HG02610 (cell line): ENCODE results near the gene NLRP3.
"Not testable (repeated sequence)": the region's sequence is repeated elsewhere in the genome, so short reads cannot be mapped to it uniquely, and the experiment has no call there.

Source experiments
- ATAC-seq: cut with Tn5 transposase; IDR thresholded peaks from one replicate; pipeline ENCODE4 v1.9.1; 2021; ENCODE audit warnings: mild to moderate bottlenecking, moderate library complexity; ENCODE audit not compliant: unreplicated experiment

The NLRP3 gene

GRCh38 chr1:247415423-247416361, at the start of gene NLRP3:
NLRP3 (plus strand) TSS chr1:247416173; CDS start chr1:247418801, 2,628 bp downstream.
- ATAC-seq = peak; percentile 36

- ATAC-seq = not testable (repeated sequence)
Measured at GRCh38 chr1:247366345-247366744, 49.6 kb upstream of the NLRP3 start.

- ATAC-seq = no peak
Measured at GRCh38 chr1:247366926-247367645, 48.9 kb upstream of the NLRP3 start.

- no peak for ATAC-seq
Measured at GRCh38 chr1:247367786-247368422, 48.1 kb upstream of the NLRP3 start.

GRCh38 chr1:247368490-247369145, 47.4 kb upstream of the NLRP3 start:
- no peak for ATAC-seq

GRCh38 chr1:247370786-247371732, 44.9 kb upstream of the NLRP3 start:
- ATAC-seq = no peak

DNA sequence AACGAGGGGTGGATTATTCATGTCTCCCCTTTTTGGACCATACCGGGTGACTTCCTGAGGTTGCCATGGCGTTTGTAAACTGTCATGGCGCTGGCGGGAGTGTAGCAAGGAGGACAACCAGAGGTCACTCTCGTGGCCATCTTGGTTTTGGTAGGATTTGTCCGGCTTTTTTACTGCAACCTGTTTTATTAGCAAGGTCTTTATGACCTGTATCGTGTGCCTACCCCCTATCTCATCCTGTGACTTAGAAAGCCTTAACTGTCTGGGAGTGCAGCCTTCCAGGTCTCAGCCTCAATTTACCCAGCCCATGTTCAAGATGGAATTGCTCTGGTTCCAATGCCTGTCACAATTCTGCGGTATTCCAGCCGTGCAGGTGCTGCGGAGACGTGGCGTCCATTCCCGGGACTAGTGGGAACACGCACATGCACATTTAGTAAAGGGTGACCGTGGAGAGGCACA, 44.1 kb upstream of the NLRP3 start:
- no peak for ATAC-seq

- ATAC-seq = no peak
Measured at GRCh38 chr1:247373721-247374141, 42.2 kb upstream of the NLRP3 start.

GRCh38 chr1:247374651-247375334, 41.2 kb upstream of the NLRP3 start:
- not testable (repeated sequence) for ATAC-seq

GRCh38 chr1:247375747-247376146, 40.2 kb upstream of the NLRP3 start:
- no peak for ATAC-seq

DNA sequence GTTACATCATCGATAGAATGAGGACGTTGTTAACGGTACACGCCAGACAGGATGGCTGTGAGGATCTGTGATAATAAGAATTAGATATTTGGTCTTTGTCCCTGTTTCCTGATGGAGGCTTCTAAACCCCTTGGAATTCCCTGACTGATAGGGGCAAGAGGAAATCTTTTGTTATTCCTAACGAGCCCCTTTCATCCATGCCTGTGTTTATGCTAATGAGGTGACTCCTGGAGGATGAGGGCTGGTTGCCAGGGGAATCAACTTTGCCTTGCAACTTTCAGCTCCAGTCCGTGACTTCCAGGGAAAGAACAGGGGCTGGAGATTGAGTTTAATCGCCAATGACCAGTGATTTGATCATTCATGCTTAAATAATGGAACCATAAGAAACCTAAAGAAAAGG, 39.3 kb upstream of the NLRP3 start:
- ATAC-seq = no peak

GRCh38 chr1:247377656-247378055, 38.3 kb upstream of the NLRP3 start:
- not testable (repeated sequence) for ATAC-seq

DNA sequence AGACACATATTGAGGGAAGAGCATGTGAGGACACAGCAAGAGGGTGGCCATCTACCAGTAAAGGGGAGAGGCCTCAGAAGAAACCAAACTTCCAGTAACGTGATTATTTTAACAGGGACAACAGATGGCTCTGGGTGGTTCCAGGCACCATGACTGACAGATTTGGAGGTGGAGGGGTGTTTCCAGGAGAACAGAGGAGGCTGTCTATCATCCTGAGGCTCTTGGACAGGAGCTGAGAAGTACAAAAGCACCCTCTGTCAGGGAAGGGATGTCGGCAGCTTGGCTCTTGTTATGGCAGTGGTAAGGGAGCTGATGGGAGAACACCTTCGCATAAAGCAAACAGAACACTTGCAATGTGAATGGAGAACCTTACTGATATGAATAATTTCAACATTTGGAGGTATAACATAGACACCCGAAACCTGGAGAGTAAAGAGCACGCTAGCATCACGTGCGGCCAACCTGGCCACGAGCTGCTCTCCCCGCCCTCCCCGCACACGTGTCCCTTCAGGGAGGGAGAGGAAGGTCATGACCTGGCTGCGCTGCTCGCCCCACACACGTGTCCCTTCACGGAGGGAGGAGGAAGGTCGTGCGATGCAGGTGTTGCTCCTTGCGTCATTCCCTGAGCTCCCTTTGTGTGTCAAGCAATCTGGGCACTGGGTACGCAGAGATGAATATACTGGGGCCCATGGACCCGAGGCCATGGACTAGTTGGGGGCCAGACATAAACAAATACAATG, 37.5 kb upstream of the NLRP3 start:
- ATAC-seq = no peak

- no peak for ATAC-seq
Measured at GRCh38 chr1:247385283-247385682, 30.7 kb upstream of the NLRP3 start.

GRCh38 chr1:247386217-247386616, 29.8 kb upstream of the NLRP3 start:
- peak; percentile 31 for ATAC-seq

GRCh38 chr1:247386687-247387086, 29.3 kb upstream of the NLRP3 start:
- ATAC-seq = no peak

DNA sequence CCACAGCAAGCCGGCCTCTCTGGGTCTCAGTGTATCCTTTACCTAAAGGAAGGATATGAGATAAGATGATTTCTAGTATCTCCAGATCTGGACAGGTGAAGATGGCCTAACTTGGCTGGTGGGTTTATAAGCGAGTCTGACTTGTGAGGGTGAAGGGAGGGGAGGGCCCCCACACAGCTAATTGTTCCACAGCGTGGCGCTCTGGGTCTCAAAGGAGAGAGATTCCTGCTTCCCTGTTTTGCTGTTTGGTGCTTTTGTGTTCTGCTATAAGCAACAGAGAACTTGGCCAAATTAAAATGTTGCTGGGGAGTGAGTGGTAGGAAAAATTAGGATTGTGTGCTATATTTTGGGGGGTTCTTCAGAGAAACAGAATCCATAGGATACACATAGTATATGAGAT, 28.9 kb upstream of the NLRP3 start:
- no peak for ATAC-seq

DNA sequence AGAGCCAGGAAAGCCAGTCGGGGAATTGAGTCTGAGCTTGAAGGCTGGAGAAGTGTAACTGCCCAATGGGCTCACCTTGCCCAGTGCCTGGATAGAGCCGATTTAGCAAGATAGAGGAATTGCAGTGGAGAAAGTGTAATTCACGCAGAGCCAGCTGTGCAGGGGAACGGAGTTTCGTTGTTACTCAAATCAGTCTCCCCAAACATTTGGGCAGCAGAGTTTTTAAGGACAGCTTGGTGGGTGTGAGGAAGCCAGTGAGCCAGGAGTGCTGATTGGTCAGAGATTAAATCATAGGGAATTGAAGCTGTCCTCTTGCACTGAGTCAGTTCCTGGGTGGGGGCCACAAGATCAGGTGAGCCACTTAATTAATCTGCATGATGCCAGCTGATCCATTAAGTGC, 28.4 kb upstream of the NLRP3 start:
- ATAC-seq = no peak
